SJCRH30 (cell line): Measurements from ENCODE around the gene MAP1LC3B. TPM values are rescaled to one million over a fixed set of nuclear protein-coding genes. Genes with fewer than 3 reads are reported as not detected.
A peak's percentile ranks its signal among the peaks of the same experiment; 100 is the strongest.
"Not testable (repeated sequence)": the region's sequence is repeated elsewhere in the genome, so short reads cannot be mapped to it uniquely, and the experiment has no call there.

Experiments used
- DNase-seq, 2 experiments: peaks; one replicate each; pipeline ENCODE4 v3.0.0-alpha.2; 2015 to 2020
- H3K27ac ChIP-seq: fragments of 250-450 bp; sonication (Bioruptor Pico); 2 replicates; pipeline ENCODE4 v1.5.1; 2020; ENCODE audit warnings: mild to moderate bottlenecking, moderate library complexity
- H3K27me3 ChIP-seq: fragments of 250-450 bp; sonication (Bioruptor Pico); 2 replicates; pipeline ENCODE4 v1.5.1; 2020; ENCODE audit warnings: mild to moderate bottlenecking, moderate library complexity
- H3K36me3 ChIP-seq: fragments of 250-450 bp; sonication (Bioruptor Pico); 2 replicates; pipeline ENCODE4 v1.5.1; 2020; ENCODE audit warnings: mild to moderate bottlenecking, moderate library complexity
- H3K4me1 ChIP-seq: fragments of 250-450 bp; sonication (Bioruptor Pico); 2 replicates; pipeline ENCODE4 v1.5.1; 2020; ENCODE audit warnings: mild to moderate bottlenecking, moderate library complexity
- H3K4me3 ChIP-seq: fragments of 250-450 bp; sonication (Bioruptor Pico); 2 replicates; pipeline ENCODE4 v1.5.1; 2020; ENCODE audit warnings: mild to moderate bottlenecking, moderate library complexity
- H3K9me3 ChIP-seq: fragments of 250-450 bp; sonication (Bioruptor Pico); replicated peaks from 2 replicates; pipeline ENCODE4 v1.5.1; 2020; ENCODE audit warnings: mild to moderate bottlenecking, moderate library complexity
- total RNA-seq: library from RNA; depleted of rRNA; stranded (reverse); fragments of >200 nt; shearing (Covaris generic); gene quantifications from 2 replicates; pipeline ENCODE4 v1.2.3, GENCODE V29; 2014

Gene MAP1LC3B
- total RNA-seq, 1 experiment from 2014 or later: 12.9 TPM

DNA sequence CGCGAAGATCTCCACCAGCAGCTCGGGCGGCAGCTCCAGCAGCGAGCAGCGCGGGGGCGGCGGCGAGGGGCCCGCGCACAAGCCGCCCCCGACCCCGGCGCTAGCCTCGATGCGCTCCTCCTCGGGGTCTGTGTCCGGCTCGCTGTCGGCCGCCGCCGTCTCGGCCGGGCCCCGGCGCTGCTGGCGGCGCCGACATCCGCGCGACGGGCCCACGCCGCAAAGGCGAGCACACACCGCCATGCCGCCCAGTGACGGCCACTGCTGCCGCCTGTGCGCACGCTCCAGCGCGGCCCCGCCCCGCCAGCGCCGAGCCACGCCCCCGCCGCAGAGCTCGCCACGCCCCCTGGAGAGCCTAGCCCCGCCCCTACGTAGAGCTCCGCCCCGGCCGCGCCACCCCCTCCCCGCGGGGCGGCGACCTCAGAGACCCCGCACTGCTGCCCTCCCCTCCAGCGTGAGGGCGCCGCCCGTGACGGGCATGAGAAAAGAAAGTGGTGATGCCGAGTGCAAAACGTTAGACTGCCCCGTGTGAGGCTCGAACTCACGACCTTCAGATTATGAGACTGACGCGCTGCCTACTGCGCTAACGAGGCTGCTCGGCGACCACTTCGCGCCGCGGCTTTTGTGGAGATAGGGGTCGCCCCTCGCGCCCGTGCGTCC, 8.5 kb upstream of the MAP1LC3B start, which contains the start of gene FBXO31:
TSS of gene FBXO31 (minus strand) at position 272 of the 657 bp plus-strand sequence. CDS start at position 240, 32 bp downstream.
- Histone ChIP-seq H3K9me3 (no peaks in the 10 kb centered on the region), H3K27ac (peak within 1 kb of the TSS; percentile 87), H3K36me3 (no peaks in the 10 kb centered on the region), H3K27me3 (no peaks in the 10 kb centered on the region), H3K4me3 (peak within 1 kb of the TSS; percentile 79), H3K4me1 (peaks cover 2% of the 10 kb centered on the region; the same call in 1 of the 2 replicates)
- peak; percentile 89 to 90 for DNase-seq

DNA sequence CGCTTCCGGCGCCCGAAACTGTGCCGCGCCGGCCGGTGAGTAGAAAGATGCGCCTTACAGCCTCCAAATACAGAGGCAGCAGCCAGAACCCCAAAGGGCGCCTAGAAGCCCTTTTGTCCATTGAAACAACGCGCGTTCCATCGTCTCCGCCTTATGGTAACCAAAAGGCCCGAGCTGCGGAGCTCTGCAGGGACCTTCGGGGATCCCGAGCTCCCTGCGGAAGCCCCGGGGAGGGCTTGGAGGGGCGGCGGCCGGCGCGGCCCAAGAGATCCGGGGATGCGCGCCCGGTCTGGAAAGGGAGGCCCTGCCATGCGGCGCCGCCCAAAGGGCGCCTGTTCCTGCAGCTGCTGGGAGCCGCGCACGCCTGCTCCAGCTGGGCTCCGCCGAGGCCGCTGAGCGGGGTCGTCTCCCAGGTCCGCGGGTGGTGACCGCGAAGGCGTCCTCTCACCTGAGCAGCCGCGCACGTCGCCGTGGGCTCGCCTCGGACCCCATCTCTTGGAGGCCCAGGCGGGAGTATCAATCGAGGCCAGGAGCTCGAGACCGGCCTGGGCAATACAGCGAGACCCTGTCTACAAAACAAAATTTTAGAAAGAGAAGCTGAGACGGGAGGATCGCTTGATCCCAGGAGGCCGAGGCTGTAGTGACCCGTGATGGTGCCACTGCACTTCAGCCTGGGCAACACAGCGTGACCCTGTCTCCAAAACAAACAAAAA, 7.8 kb upstream of the MAP1LC3B start:
- DNase-seq: peak in 1 of 2 experiments; percentile 67
- Histone ChIP-seq H3K4me3 (peak overlapping the region; percentile 79), H3K4me1 (peaks cover 2% of the 10 kb centered on the region), H3K36me3 (no peaks in the 10 kb centered on the region), H3K27ac (peak overlapping the region; percentile 87), H3K9me3 (no peaks in the 10 kb centered on the region), H3K27me3 (no peaks in the 10 kb centered on the region)

DNA sequence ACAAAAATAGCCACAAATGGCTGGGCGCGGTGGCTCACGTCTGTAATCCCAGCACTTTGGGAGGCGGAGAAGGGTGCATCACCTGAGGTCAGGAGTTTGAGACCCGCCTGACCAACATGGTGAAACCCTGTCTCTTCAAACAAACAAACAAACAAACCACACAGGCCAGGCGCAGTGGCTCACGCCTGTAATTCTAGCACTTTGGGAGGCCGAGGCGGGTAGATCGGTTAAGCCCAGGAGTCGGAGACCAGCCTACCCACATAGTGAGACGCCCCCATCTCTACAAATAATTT, 7.3 kb upstream of the MAP1LC3B start:
- peak overlapping the region; percentile 87 for H3K27ac ChIP-seq
- H3K4me1 ChIP-seq, H3K36me3 ChIP-seq, H3K9me3 ChIP-seq, H3K27me3 ChIP-seq, DNase-seq: not testable (repeated sequence)
- peak overlapping the region; percentile 79 for H3K4me3 ChIP-seq

DNA sequence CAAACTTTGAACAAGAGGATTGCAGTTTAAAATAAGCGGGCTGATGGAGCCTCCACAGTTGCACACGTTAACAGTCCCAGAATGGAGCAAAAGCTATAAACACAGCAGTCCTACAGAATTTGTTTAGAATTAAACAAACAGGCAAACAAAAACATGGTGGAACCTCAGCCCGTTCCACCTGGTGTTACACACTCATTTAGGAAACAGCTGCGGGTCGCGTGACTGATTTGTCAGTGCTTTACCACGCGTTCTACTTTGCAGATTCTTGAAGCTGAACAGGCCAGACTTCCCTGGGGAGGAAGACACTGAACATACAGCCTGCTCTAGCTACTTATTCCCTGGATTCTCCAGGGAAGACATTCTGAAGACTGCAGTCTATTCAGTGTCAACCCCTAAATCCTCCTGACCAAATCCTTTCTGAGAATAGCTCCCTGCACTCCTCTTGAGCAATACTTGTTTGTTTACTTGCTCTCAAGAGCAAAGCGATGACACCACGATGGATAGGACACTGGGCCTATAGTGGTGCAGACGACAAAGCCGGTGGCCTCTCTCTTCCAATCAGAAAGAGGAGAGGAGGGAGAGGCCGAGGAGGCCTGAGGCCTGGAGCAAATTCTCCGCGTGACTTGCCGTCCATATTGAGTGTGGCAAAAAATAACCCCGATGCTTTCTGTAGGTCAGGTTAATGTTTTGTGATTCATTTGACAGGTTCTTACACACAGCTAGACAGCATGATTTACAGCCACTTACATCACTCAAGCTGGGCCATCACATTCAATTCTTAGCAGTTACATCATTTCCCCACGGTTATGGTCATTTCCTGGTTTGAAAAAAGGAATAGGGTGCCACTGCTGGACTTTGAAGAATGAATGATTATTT, 4.0 kb upstream of the MAP1LC3B start:
- H3K4me1 ChIP-seq: peaks cover 2% of the 10 kb centered on the region
- H3K27me3 ChIP-seq: no peaks in the 10 kb centered on the region
- H3K27ac ChIP-seq: peak overlapping the region; percentile 84
- peak; percentile 88 to 91 for DNase-seq
- H3K9me3 ChIP-seq: no peaks in the 10 kb centered on the region
- no peaks in the 10 kb centered on the region for H3K36me3 ChIP-seq
- peak overlapping the region; percentile 33 for H3K4me3 ChIP-seq

DNA sequence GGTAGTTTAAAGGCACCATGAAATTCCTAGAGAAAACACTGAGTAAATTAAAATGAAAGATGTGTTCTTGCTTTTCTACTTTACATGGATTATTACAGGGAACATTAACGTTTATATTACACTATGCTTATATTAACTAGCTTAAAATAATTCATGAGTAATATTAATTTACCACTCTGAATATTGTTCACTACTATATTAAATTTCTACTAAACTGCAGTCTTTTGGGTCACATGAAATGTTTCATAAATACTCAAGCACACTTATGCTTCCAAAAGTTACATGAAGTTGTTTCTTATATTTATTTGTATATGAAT, 3.4 kb upstream of the MAP1LC3B start:
- H3K27me3 ChIP-seq: no peaks in the 10 kb centered on the region
- H3K4me3 ChIP-seq: peak overlapping the region; percentile 33
- peaks cover 2% of the 10 kb centered on the region for H3K4me1 ChIP-seq
- H3K36me3 ChIP-seq: no peaks in the 10 kb centered on the region
- no peak for DNase-seq
- peak overlapping the region; percentile 84 for H3K27ac ChIP-seq
- no peaks in the 10 kb centered on the region for H3K9me3 ChIP-seq

DNA sequence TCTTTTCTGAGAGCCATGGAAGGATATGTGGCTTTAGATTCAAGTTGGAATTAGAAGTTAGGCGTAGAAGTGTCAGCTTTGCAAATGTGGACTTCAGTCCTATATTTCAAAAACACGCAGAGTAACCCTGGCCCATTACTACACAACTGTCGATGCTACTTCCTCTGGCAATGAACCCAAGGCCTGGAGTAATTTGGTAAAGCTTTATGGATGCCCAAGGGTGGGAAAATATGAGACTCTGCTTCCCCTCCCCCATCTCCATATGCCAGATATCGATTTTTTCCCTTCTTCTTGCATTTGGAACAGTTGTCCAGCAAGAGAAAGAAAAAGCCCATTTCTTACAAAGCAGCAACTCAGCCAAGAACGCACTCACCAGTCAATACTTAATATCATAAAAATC, 2.9 kb upstream of the MAP1LC3B start:
- Histone ChIP-seq H3K27ac (no peak overlapping the region), H3K4me3 (no peak overlapping the region), H3K27me3 (no peaks in the 10 kb centered on the region), H3K9me3 (no peaks in the 10 kb centered on the region), H3K4me1 (peaks cover 2% of the 10 kb centered on the region), H3K36me3 (no peaks in the 10 kb centered on the region)
- DNase-seq: no peak

DNA sequence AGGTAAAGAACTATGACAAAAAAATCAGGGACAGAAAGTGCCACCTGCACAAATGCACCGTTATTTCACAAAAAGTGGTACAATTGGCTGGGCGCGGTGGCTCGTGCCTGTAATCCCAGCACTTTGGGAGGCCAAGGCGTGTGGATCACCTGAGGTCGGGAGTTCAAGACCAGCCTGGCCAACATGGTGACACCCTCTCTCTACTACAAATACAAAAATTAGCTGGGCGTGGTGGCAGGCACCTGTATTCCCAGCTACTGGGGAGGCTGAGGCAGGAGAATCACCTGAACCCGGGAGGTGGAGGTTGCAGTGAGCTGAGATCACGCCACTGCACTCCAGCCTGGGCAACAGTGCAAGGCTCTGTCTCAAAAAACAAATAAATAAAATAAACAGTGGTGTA, 2.2 kb upstream of the MAP1LC3B start:
- H3K27ac ChIP-seq, H3K4me1 ChIP-seq, DNase-seq, H3K9me3 ChIP-seq, H3K36me3 ChIP-seq, H3K27me3 ChIP-seq, H3K4me3 ChIP-seq: not testable (repeated sequence)

DNA sequence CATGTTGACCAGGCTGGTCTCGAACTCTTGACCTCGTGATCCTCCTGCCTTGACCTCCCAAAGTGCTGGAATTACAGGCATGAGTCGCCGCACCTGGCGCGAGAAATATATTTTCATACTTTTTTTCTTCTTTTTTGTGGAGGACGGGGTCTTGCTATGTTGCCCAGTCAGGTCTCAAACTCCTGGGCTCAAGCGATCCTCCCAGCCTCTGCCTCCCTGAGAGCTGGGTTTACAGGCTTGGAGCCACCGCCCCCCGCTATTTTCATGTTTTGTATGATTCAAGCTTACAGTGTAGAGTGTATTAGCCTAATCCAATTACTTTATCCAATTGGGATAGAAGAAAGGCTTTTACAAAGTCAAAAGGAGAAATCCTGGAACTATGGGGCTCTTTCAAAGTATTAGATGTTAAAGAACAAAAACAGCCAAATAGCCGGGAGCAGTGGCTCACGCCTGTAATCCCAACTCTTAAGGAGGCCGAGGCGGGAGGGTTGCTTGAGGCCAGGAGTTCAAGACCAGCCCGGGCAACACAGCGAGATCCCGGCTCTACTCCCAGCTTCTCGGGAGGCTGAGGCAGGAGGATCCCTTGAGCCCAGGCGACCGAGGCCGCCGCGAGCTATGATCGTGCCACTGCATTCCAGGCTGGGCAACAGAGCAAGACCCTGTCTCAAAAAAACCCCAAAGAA, 1.4 kb upstream of the MAP1LC3B start:
- H3K36me3 ChIP-seq: no peaks in the 10 kb centered on the region
- H3K27ac ChIP-seq: no peak overlapping the region; the same call in 1 of the 2 replicates
- H3K4me3 ChIP-seq: peak overlapping the region; percentile 75
- H3K4me1 ChIP-seq: peaks cover 2% of the 10 kb centered on the region
- H3K9me3 ChIP-seq: no peaks in the 10 kb centered on the region
- DNase-seq: no peak
- no peaks in the 10 kb centered on the region for H3K27me3 ChIP-seq

DNA sequence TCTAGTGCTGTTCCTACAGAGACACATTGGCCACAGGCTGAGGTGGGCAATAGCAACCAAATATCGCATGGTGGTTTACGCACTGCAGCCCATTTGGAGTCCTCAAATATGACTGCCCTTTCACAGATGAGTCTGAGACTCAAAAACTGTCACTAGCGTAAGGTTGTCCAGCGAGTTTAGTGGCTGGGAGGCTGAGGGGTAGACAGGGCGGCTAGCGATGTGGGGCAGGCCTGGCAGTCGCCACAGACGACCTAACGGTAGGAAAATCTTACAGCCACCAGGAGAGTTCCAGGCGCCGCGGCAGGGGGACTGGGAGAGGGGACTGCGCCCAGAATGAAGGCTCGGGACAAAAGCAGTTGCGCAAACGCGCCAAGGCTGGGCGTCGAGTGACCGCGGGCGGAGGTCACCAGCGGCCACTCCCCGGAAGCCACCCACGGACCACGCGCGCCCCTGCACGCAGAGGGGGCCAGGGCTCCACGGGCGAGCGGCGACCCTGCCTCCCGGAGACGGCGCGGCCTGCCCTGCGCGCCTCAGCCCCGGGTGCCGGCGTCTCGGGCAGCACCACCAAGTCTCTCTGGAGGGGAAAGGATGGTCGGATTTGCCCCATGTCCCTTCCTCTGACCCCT, 699 bp upstream of the MAP1LC3B start:
- DNase-seq: peak in 1 of 2 experiments; percentile 36
- Histone ChIP-seq H3K36me3 (no peaks in the 10 kb centered on the region), H3K27ac (peak overlapping the region; percentile 63), H3K27me3 (no peaks in the 10 kb centered on the region), H3K4me1 (peaks cover 2% of the 10 kb centered on the region), H3K9me3 (no peaks in the 10 kb centered on the region), H3K4me3 (peak overlapping the region; percentile 75)

DNA sequence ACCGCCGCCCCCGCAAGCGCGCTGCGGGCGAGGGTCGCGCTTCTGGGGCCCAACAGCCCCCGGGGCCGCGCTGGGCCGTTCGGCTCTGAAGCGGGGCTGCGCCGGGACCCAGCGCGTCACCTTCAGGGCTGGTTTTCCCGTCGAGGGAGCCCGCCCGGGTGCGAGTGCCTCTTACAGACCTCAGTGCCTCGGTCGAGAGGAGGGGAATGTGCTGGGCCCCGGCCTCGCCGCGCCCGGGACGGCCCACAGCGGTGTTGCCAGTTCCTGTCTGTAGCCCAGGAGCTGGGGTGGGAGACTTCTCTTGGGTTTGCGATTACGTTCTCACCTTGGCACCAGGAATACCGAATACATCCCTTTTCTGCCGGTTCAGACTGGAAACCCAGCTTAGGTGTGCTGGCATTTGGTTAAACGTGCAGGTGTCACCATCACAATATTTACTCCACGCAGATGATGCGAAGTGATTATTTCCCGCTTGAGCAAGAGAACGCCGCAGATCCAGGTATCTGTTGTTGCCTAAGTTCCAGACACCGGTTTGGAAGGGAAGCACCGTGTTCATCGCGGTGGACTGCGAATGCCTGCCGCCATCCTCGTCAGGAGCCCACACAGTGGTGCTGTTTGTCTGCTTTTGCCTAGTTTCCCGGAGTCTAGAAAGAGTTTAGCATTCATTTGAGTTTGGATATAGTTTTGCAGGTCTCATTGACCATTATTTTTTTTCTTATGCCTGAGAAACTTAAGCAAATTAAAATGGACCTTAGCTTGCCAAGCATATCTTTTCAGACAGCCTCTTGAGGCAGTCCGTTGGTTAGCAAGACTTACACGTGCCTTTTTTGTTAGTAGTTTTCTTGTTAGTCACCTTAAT, 914 bp downstream of the MAP1LC3B start:
- no peak overlapping the region for H3K27ac ChIP-seq
- H3K4me1 ChIP-seq: no peaks in the 10 kb centered on the region; the same call in 1 of the 2 replicates
- no peaks in the 10 kb centered on the region for H3K27me3 ChIP-seq
- no peaks in the 10 kb centered on the region for H3K36me3 ChIP-seq
- H3K9me3 ChIP-seq: no peaks in the 10 kb centered on the region
- peak; percentile 16 to 38 for DNase-seq
- H3K4me3 ChIP-seq: peak overlapping the region; percentile 75

DNA sequence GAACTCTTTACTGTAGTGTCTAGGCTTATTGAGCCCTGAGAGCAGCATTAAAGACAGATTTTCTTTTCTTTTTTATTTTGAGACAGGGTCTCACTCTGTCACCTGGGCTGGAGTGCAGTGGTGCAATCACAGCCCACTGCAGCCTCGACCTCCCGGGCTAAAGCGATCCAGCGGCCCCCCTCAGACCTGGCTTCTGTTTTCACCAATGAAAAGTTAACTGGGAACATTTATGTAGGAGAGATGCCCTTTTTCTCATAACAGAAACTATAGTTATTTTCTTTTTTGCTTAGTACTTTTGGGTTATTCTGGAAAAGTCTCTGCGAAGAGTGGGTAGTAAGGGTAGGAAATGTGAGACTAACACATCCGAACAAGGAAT, 1.5 kb downstream of the MAP1LC3B start:
- no peaks in the 10 kb centered on the region; the same call in 1 of the 2 replicates for H3K4me1 ChIP-seq
- H3K27me3 ChIP-seq: no peaks in the 10 kb centered on the region
- no peak overlapping the region for H3K4me3 ChIP-seq
- H3K9me3 ChIP-seq: no peaks in the 10 kb centered on the region
- H3K27ac ChIP-seq: no peak overlapping the region
- DNase-seq: no peak
- H3K36me3 ChIP-seq: no peaks in the 10 kb centered on the region

DNA sequence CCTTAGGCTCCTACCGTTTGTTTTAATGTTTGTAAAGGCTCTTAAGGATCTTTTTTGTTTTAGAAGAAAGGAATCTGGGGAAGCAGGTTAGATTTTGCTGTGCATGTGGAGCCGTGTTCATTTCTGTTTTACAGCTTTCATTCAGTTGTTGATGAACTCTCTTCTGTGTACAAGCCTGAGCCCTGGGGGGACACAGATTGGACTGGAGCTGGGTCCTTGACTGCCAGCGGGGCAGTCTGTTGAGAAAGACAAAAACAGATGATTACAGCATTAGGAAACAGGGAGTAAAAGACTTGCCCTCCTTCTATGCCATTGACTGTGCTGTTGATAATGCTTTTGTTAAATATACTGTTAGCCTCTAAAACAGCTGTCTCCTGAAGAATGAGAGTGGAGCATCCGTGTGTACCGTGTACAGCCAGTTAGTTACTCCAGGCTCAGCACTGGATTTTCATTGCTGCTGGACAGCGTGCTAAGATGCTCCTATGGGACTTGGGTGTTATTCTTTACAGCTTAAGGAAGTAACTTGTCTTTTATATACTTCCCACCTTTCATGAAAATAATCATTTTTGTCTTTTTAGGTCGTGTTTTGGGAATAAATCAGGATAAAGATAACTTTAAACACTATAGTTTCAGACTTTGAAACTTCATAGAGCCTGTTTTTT, 3.2 kb downstream of the MAP1LC3B start:
- H3K4me3 ChIP-seq: no peak overlapping the region
- no peak for DNase-seq
- H3K9me3 ChIP-seq: no peaks in the 10 kb centered on the region
- H3K27me3 ChIP-seq: no peaks in the 10 kb centered on the region
- H3K36me3 ChIP-seq: no peaks in the 10 kb centered on the region
- no peaks in the 10 kb centered on the region for H3K4me1 ChIP-seq
- no peak overlapping the region for H3K27ac ChIP-seq
